SK-N-SH (cell line): ENCODE measurements around the gene STAC3. TPM values are rescaled to one million over a fixed set of nuclear protein-coding genes. Genes with fewer than 3 reads are reported as not detected.
A peak's percentile ranks its signal among the peaks of the same experiment; 100 is the strongest.

Experiments
- CTCF ChIA-PET: fragments of 300-600, 350-600 bp; formaldehyde crosslinking; extraction: SDS; loops from one replicate; lab custom pipeline; 2021; lab: Yijun Ruan, JAX
- POLR2A ChIA-PET: fragments of 350-600 bp; sonication (Branson Sonifier 250); formaldehyde crosslinking; extraction: SDS; loops from one replicate; lab custom pipeline; 2020; ENCODE audit warnings: antibody characterized with exemption, inconsistent platforms; lab: Yijun Ruan, JAX
- DNase-seq: peaks from one replicate; pipeline ENCODE4 v3.0.0; 2012
- H2AFZ ChIP-seq: fragments of 200-600 bp; sonication (generic); 2 replicates; pipeline ENCODE4 v1.8.1; 2016; ENCODE audit warnings: antibody characterized with exemption, mild to moderate bottlenecking, low read depth
- H3F3A ChIP-seq: fragments of 200-600 bp; sonication (generic); replicated peaks from 2 replicates; pipeline ENCODE3; 2016; ENCODE audit warnings: antibody characterized with exemption, mild to moderate bottlenecking; ENCODE audit not compliant: insufficient read depth
- H3K27ac ChIP-seq, 2 experiments: fragments of 200-500 bp in 1 of 2; fragments of 200-600 bp in 1 of 2; sonication (Bioruptor generic) in 1 of 2; sonication (generic), shearing (Covaris generic) in 1 of 2; 2 replicates each; pipeline versions ENCODE4 v1.5.1 to v1.6.1; 2014 to 2016; ENCODE audit warnings: low read depth in 2 of 2, inconsistent platforms in 1 of 2, low read length in 1 of 2, mild to moderate bottlenecking in 1 of 2, mixed read lengths in 1 of 2
- H3K27me3 ChIP-seq: fragments of 200-600 bp; sonication (generic), shearing (Covaris generic); 2 replicates; pipeline ENCODE4 v1.6.1; 2016; ENCODE audit warnings: mixed run types; ENCODE audit not compliant: insufficient read depth
- H3K36me3 ChIP-seq, 2 experiments: fragments of 200-500 bp in 1 of 2; fragments of 200-600 bp in 1 of 2; sonication (Bioruptor generic) in 1 of 2; sonication (generic) in 1 of 2; replicated peaks in 1 of 2; 2 replicates each; pipeline versions ENCODE3 to v1.5.1; 2014 to 2016; ENCODE audit warnings: low read length in 1 of 2, mild to moderate bottlenecking in 1 of 2; ENCODE audit not compliant: insufficient read depth in 2 of 2, control insufficient read depth in 1 of 2
- H3K4me1 ChIP-seq, 2 experiments: fragments of 200-500 bp in 1 of 2; fragments of 200-600 bp in 1 of 2; sonication (Bioruptor generic) in 1 of 2; sonication (generic), shearing (Covaris generic) in 1 of 2; 2 replicates each; pipeline versions ENCODE4 v1.5.1 to v1.6.1; 2014 to 2016; ENCODE audit warnings: low read depth in 1 of 2, low read length in 1 of 2, mixed run types in 1 of 2; ENCODE audit not compliant: insufficient read depth in 2 of 2, control insufficient read depth in 1 of 2
- H3K4me2 ChIP-seq: fragments of 200-600 bp; sonication (generic), shearing (Covaris generic); 2 replicates; pipeline ENCODE4 v1.6.1; 2017; ENCODE audit warnings: mixed run types
- H3K4me3 ChIP-seq, 2 experiments: fragments of 200-500 bp in 1 of 2; fragments of 200-600 bp in 1 of 2; sonication (Bioruptor generic) in 1 of 2; sonication (generic), shearing (Covaris generic) in 1 of 2; 2 replicates each; pipeline versions ENCODE4 v1.5.1 to v1.8.1; 2014 to 2016; ENCODE audit warnings: low read depth in 2 of 2, inconsistent platforms in 1 of 2, low read length in 1 of 2, mild to moderate bottlenecking in 1 of 2, mixed read lengths in 1 of 2, moderate library complexity in 1 of 2
- H3K79me2 ChIP-seq: fragments of 200-600 bp; sonication (generic); 2 replicates; pipeline ENCODE4 v1.8.1; 2017; ENCODE audit warnings: mild to moderate bottlenecking; ENCODE audit not compliant: insufficient read depth
- H3K9ac ChIP-seq: fragments of 200-600 bp; sonication (generic); 2 replicates; pipeline ENCODE4 v1.6.1; 2017; ENCODE audit warnings: mixed run types
- H3K9me2 ChIP-seq: fragments of 200-600 bp; sonication (generic); 2 replicates; pipeline ENCODE4 v1.6.1; 2017; ENCODE audit warnings: mixed run types
- H3K9me3 ChIP-seq: fragments of 200-600 bp; sonication (generic); 2 replicates; pipeline ENCODE4 v1.6.1; 2017; ENCODE audit warnings: mixed run types, mild to moderate bottlenecking, moderate library complexity
- H4K20me1 ChIP-seq: fragments of 200-600 bp; sonication (generic); 2 replicates; pipeline ENCODE4 v1.6.1; 2017; ENCODE audit warnings: mild to moderate bottlenecking, mixed run types; ENCODE audit not compliant: insufficient read depth
- CHD2 ChIP-seq: fragments of 150-350 bp; IDR thresholded peaks from 2 replicates; pipeline ENCODE4 v1.6.1; 2018; ENCODE audit warnings: low read length; ENCODE audit not compliant: partially characterized antibody
- EZH2phosphoT487 ChIP-seq: fragments of 200-600 bp; sonication (generic); IDR thresholded peaks from 2 replicates; pipeline ENCODE4 v1.6.1; 2017; ENCODE audit warnings: low read depth, mixed run types, mild to moderate bottlenecking, antibody characterized with exemption, moderate library complexity, borderline replicate concordance
- FOSL2 ChIP-seq: IDR thresholded peaks from 2 replicates; pipeline ENCODE4 v1.4.0; 2012; ENCODE audit warnings: low read depth, mild to moderate bottlenecking, moderate library complexity, borderline replicate concordance
- FOXJ3 ChIP-seq: sonication (generic); formaldehyde crosslinking; IDR thresholded peaks from 2 replicates; pipeline ENCODE4 v1.5.1; 2020; ENCODE audit warnings: mild to moderate bottlenecking, missing genetic modification reagents
- FOXM1 ChIP-seq: IDR thresholded peaks from 2 replicates; pipeline ENCODE4 v1.4.0; 2012; ENCODE audit warnings: low read depth, mild to moderate bottlenecking
- GABPA ChIP-seq: IDR thresholded peaks from 2 replicates; pipeline ENCODE4 v1.4.0; 2012; ENCODE audit warnings: low read depth, mild to moderate bottlenecking
- GATA2 ChIP-seq: sonication (generic); formaldehyde crosslinking; IDR thresholded peaks from 2 replicates; pipeline ENCODE4 v1.5.0; 2020; ENCODE audit warnings: mild to moderate bottlenecking, missing genetic modification reagents
- MEF2A ChIP-seq: IDR thresholded peaks from 2 replicates; pipeline ENCODE4 v1.4.0; 2012; ENCODE audit warnings: low read depth, borderline replicate concordance
- MXI1 ChIP-seq: IDR thresholded peaks from 2 replicates; pipeline ENCODE4 v1.6.1; 2012; ENCODE audit warnings: mild to moderate bottlenecking, low read depth, low read length, improper control_type of control experiment
- PBX3 ChIP-seq: IDR thresholded peaks from 2 replicates; pipeline ENCODE4; 2012
- POLR2AphosphoS5 ChIP-seq: IDR thresholded peaks from 2 replicates; pipeline ENCODE4 v1.6.1; 2012; ENCODE audit warnings: low read depth, low read length
- RAD21 ChIP-seq: IDR thresholded peaks from 2 replicates; pipeline ENCODE4 v1.6.1; 2012; ENCODE audit warnings: mild to moderate bottlenecking, low read length
- RCOR1 ChIP-seq: fragments of 150-350 bp; IDR thresholded peaks from 2 replicates; pipeline ENCODE4 v1.6.1; 2017; ENCODE audit warnings: antibody characterized with exemption, low read length
- REST ChIP-seq: IDR thresholded peaks from 2 replicates; pipeline ENCODE4 v1.6.1; 2012; ENCODE audit warnings: mild to moderate bottlenecking, low read depth, low read length, moderate library complexity
- RFX5 ChIP-seq: IDR thresholded peaks from 2 replicates; pipeline ENCODE4 v1.6.1; 2012; ENCODE audit warnings: mild to moderate bottlenecking, improper control_type of control experiment, low read length
- ZBTB33 ChIP-seq: IDR thresholded peaks from 2 replicates; pipeline ENCODE4 v1.4.0; 2012; ENCODE audit warnings: low read depth, borderline replicate concordance
- WGBS: methylation state at CpG from one replicate; pipeline ENCODE4 v1.1.6; 2017; ENCODE audit warnings: low lambda C conversion rate; 5-methylcytosine and 5-hydroxymethylcytosine counted together
- polyA plus RNA-seq, 3 experiments: library from polyadenylated mRNA; depleted of rRNA; stranded (reverse); fragments of >200 nt; gene quantifications; 2 replicates each; pipeline ENCODE4 v1.2.3, GENCODE V29; 2012
- TF ChIP-seq, protein P1 (sequence below): IDR thresholded peaks from 2 replicates; pipeline ENCODE4 v1.4.0; 2012; ENCODE audit warnings: low read depth
- TF ChIP-seq, protein P2 (sequence below): IDR thresholded peaks from 2 replicates; pipeline ENCODE4 v1.4.0; 2012; ENCODE audit warnings: low read depth, borderline replicate concordance

Gene STAC3
- polyA plus RNA-seq, 1 of the 3 experiments (the other 2 are of a cell fraction): 0.76 TPM

DNA sequence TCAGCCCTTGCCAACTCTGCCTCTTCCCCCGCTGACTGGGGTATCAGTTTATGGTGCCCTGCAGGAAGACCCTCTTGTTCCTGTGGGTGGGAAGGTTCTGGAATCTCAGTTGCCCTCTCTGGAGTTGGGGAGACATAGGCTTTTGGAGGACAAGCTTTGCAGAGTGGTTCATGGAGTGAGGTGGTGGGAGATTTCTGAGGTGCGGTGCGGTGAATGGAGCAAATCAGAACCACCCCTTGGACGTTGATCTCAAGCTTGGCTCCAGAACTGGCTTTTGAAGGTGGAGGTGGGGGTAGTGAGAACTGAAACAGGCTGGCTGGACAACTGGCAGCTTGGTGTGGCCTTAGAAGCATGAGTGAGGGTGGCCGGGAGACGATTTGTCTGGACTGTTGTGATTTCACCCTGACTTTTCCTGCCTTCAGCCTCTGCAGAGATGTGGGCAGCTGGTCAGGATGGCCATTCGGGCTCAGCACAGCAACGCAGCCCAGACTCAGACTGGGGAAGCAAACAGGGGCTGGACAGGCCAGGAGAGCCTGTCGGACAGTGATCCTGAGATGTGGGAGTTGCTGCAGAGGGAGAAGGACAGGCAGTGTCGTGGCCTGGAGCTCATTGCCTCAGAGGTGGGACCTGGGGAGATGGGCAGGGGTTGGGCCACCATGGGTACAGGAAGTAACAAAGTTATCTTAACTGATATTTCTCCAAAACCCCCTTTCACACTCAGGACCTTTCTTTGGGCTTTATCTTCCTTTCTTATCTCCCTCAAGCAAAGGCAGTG is 20.4 kb downstream of the STAC3 start:
- H3K9ac ChIP-seq: peak overlapping the region; percentile 96
- WGBS: 68% methylated on average over 8 of the region's 10 CpGs
- peak overlapping the region; percentile 98 for H3K4me2 ChIP-seq
- no peaks in the 10 kb centered on the region for H3K27me3 ChIP-seq
- no peaks in the 10 kb centered on the region for H3K9me3 ChIP-seq
- no peaks in the 10 kb centered on the region for H3F3A ChIP-seq
- no peaks in the 10 kb centered on the region for H4K20me1 ChIP-seq
- H3K79me2 ChIP-seq: peaks cover 28% of the 10 kb centered on the region
- POLR2A ChIA-PET: interaction anchor here (1.2 to 2.6 kb wide), 3 partner anchors 10 to 289 kb away, joined by 3 to 43 read pairs (median 9); no protein-coding TSS in a partner anchor
- H3K4me1 ChIP-seq: peaks cover 0 to 31% of the 10 kb centered on the region in 2 experiments; a peak in 1 of 4 replicates
- H3K27ac ChIP-seq: peak overlapping the region; percentile 75 to 87
- H3K36me3 ChIP-seq: peaks cover 22 to 37% of the 10 kb centered on the region in 2 experiments
- no peak for TF ChIP-seq ZBTB33
- no peak for TF ChIP-seq FOSL2
- no peak for TF ChIP-seq GATA2
- no peak for TF ChIP-seq MEF2A
- no peak for TF ChIP-seq FOXM1
- no peak for TF ChIP-seq PBX3
- TF ChIP-seq GABPA: no peak
- no peak for TF ChIP-seq MXI1
- no peak for TF ChIP-seq EZH2phosphoT487
- TF ChIP-seq FOXJ3 (CRISPR knock-in tag): no peak
- TF ChIP-seq RCOR1: no peak
- TF ChIP-seq REST: no peak
- TF ChIP-seq RAD21: no peak
- no peak for TF ChIP-seq RFX5
- TF ChIP-seq POLR2AphosphoS5: no peak
- no peak for TF ChIP-seq CHD2
- TF ChIP-seq, protein P1, sequence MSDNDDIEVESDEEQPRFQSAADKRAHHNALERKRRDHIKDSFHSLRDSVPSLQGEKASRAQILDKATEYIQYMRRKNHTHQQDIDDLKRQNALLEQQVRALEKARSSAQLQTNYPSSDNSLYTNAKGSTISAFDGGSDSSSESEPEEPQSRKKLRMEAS: no peak
- TF ChIP-seq, protein P2, sequence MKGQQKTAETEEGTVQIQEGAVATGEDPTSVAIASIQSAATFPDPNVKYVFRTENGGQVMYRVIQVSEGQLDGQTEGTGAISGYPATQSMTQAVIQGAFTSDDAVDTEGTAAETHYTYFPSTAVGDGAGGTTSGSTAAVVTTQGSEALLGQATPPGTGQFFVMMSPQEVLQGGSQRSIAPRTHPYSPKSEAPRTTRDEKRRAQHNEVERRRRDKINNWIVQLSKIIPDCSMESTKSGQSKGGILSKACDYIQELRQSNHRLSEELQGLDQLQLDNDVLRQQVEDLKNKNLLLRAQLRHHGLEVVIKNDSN: no peak
- DNase-seq: no peak
- no peaks in the 10 kb centered on the region for H3K9me2 ChIP-seq
- H3K4me3 ChIP-seq: peak overlapping the region; percentile 88 to 94
- no peak overlapping the region for H2AFZ ChIP-seq
- CTCF ChIA-PET: interaction anchor here (0.9 to 31.5 kb wide), 7 partner anchors 10 to 232 kb away, joined by 3 to 937 read pairs (median 6); partner anchors contain the start of gene NXPH4
